AG20443 (cell line): ENCODE measurements around the gene MCRIP2.

Source experiments
- DNase-seq: peaks from one replicate; pipeline ENCODE4 v3.0.0; 2012; ENCODE audit warnings: low spot score, mixed read lengths

The MCRIP2 gene

DNA sequence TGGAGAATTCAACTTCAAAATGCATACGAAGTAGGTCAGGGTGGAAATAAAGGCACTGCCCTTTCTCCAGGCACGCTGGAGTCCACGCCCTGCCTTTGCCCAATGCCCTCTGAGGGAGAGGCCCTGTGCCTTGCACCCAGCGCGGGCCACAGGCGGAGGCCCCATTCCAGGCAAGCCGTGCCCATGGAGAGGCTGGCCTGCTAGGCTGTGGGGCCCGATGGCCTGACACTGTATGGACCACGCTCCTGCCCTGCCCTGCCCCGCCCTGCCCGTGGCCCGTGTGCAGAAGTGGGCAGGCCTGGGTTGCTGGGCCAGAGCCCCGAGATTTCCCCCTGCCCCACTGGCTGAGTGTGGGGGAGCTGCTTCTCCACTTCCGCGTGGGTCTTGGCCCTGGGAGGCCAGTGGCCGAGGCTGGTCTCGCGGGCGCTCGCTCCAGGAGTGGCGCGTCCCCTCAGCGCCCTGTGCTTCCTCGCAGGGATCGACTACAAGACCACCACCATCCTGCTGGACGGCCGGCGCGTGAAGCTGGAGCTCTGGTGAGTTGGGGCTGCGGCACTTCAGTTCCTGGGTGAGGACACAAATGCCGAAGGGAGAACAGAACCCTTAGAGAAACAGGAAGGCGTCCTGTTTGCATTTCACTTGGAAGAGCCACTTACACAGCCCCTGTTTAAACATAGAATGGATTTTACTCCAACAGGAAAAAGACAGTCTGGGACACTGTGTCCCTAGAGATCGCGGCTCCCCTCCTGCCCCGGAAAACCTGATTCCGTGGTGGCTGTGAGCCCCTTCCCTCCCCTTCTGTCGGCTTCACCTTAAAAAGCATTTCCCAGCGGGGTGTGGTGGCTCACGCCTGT is 24.7 kb upstream of the MCRIP2 start:
- DNase-seq, result no peak

DNA sequence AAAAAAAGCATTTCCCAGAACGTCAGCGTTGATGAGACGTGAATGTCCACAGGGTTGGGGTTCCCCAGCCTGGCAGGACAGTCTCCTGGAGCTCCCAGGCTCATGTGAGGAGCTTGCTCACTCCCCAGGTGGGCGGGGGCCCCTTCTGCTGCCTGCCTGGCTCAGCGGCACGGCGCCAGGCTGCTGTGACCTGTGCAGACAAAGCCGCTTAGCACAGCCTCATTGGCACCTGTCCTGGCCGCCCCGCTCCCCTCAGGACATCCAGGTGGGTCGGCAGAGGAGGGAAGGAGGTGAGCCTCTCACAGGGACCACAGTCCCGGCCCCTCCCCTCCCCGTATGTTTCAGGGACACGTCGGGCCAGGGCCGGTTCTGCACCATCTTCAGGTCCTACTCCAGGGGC is 23.8 kb upstream of the MCRIP2 start:
- DNase-seq, result no peak

DNA sequence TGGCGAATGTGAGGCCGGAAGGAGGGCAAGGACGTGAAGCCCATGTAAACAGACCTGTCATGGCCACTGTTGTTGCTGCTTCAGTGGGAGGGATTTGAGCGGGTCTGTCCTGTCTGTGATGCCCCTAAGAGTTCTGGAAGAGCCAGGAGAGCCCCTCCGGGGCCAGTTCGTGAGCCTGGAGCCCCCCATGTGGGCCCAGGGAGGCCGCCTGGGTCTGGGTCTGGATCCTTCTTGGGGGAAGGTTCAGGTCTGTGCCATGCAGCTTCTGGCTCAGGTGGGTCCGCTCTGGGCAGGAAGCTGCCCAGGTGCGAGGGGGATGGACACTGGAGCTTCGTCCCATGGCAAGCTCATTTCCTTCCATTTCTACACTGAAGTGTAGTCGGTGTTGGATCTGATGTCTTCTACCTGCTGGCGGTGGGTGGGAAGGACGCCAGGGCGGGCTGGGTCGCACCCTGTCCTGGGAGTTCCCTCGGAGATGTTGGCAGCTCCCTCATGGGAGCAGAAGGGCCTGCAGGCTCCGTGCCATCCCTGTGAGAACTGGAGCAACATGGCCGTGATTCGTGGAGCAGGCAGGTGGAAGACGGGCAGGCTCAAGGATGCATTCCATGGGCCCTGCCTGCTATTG is 22.0 kb upstream of the MCRIP2 start:
- DNase-seq, result no peak

DNA sequence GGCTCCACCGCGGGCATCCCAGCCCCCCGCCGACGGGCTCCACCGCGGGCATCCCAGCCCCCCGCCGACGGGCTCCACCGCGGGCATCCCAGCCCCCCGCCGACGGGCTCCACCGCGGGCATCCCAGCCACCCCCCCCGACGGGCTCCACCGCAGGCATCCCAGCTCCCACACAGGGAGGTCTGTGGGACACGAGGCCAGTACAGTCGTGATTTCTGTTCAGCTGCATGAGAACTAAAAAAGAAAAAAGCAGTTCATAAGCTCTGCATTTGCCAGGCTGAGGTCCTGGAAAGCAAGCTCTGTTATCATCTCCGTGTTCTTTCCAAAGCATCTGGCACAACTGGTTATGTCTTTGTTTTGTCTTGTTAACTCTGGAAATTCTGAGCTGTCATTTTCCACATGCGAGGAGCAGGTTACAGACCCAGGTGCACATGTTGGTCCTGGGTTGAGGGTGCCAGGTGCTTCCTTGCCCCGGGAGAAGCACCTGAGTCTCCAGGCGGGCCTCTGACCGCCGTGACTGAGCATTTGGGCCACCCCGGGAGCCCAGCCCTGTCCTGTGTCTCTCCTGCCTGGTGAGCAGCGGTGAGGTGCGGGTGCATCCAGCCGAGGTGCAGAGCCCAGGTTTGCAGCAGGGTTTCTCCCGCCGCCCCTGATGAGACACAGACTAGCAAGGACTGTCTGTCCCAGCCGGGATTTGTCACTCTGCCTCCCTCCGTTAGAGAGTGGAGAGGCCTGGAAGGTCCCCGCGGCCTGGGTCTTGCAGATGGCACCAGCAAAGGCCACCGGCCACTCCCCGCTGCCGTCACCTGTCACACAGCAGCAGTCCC is 20.7 kb upstream of the MCRIP2 start:
- no peak for DNase-seq

DNA sequence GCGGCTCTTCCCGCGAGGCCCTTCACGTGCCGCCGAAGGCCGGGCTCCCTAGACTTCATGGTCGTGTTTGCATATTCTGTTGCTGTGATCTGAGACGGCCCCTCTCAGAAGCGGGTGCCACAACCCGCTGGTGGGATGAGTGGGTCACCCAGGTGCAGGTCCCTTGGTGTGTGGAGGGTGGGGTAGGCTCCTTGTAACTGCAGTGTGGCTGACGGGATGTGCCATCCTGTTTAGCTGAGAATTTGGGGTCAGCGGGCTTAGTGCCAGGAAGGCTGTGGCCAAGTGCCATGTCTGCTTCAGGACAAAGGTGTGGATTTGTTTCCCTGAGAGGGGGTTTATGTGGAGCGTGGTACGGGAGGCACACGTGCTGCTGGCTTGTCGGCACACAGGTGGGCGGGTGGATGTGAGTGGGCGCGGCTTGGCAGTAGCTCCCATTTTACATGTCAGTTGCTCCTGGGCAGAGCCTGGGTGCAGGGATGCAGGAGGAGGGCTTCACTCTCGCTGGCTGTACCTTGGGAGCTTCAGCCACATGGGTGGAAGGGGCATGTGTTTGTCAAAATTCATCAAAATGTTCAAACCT is 20.0 kb upstream of the MCRIP2 start:
- no peak for DNase-seq

DNA sequence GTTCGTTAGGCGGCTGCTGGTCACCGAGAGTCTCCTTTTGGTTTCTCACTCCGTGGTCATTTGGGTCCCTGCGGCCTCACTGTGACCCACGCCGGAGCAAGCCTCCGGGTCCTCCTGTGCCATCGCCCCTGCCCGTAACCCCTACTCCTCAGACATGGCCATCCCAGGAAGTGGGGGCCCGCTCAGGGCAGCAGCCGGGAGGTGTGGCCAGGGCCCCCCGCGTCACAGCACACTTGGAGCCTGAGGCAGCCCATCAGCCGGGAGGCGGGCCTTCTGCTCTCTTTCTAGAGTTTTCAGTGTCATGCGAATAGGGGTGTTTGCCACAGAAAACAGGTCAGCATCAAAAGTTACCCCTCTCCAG is 18.7 kb upstream of the MCRIP2 start:
- DNase-seq, result no peak

DNA sequence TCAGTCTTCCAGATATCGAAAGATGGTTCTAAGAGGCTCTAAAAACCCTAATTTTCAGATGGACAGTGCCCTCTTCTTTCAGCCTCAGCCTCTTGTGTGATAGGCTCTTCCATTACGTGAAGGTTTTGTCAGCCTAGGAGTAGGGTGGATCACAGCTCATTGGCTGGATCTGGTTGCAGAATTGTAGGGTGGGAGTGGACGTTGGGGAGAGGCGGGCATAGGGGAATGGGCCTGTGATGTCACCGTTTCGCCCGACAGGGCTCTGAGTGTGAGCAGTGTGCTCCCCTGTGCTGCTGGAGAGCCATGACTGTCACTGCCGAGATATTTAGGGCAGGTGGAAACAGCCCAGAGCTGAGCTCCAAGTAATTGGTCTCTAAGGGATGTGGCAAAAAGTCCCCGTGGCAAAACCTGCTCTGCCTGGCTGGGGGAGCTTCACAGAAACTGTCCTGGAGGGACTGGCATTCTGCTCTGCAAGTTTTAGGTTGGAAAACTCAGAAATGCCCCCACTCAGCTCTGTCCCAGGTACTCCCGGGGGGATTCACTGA is 17.0 kb upstream of the MCRIP2 start:
- no peak for DNase-seq

DNA sequence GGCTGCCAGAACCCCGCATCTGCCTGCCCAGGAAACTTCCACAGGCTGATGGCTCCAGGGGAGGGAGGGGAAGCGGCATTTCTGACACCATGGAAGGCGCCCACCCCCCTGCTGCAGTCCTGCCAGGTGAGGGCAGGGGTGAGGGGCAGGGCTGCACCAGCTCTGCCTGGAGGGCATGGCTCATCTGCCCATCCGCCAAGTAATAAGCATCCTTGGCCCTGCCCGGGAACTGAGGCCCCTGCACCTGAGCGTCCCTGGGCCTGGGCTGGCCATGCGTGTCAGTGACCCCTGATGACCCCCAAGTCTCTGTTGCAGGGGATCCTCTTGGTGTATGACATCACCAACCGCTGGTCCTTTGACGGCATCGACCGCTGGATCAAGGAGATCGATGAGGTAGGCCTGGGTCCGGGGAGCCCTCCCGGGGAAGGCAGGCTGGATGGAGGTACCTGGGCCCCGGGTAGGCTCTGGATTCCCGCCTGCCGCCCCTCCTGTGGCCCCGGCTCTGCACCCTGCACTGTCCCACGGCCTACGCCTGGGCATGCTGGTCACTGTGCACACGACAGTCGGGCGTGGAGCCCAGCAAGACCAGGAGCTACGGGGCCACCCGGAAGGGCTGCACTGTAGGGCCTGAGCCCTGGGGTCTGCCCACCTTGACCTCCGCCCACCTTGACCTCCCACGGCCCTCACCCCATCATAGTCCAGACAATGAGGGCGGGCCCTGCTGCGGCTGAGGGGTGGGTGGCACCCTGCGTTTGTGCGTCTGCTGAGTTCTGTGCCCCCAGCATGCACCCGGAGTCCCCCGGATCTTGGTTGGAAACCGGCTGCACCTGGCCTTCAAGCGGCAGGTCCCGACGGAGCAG is 16.3 kb upstream of the MCRIP2 start:
- no peak for DNase-seq

DNA sequence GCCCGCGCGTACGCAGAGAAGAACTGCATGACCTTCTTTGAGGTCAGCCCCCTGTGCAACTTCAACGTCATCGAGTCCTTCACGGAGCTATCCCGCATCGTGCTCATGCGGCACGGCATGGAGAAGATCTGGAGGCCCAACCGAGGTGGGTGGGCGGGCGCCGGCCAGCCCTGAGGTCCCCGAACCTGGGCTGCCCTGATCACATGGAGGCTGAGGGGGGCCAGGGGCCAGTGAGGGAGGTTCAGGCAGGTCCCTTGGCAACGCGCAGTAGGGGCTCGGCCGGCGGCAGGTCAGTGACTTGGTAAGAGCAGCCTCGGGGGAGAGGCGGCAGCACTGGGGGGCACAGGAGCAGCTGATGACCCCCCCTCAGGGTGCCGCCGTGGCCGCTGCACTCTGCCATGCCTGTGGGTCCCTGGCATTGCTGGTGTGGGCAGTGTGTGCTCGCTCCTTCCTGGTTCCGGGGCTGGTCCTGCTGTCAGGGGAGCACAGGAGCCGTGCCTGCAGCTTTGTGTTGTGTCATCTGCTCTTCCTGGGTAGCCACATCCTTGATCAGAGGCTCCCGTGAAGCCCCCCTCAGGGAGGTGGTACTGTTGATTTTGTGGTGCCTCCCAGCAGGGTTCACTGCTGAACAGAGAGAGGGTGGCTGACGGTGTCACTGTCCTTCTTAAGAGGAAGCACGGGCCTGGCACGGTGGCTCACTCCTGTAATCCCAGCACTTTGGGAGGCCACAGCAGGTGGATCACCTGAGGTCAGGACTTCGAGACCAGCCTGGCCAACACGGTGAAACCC is 15.5 kb upstream of the MCRIP2 start:
- no peak for DNase-seq

DNA sequence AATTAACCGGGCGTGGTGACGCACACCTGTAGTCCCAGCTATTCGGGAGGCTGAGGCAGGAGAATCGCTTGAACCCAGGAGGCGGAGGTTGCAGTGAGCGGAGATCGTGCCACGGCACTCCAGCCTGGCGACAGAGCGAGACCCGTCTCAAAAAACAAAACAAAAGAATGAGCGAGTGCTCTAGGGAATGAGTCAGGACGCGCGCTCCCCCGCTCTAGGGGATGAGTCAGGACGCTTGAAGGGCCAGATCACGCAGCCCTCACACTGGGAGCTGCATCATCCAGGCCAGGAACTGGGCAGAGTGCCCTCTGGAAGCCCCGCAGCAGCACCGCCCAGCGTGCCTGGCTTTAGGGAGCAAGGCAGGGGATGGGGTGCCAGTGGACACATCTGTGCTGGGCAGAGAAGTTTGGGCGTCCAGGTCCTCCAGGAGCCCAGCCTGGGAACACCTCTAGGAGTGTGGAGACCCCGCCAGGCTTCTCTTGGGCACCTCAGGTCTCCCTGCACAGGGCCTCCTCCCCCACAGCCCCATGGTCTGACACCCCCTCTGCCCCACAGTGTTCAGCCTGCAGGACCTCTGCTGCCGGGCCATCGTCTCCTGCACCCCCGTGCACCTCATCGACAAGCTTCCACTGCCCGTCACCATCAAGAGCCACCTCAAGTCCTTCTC is 14.7 kb upstream of the MCRIP2 start:
- DNase-seq, result peak; percentile 99

DNA sequence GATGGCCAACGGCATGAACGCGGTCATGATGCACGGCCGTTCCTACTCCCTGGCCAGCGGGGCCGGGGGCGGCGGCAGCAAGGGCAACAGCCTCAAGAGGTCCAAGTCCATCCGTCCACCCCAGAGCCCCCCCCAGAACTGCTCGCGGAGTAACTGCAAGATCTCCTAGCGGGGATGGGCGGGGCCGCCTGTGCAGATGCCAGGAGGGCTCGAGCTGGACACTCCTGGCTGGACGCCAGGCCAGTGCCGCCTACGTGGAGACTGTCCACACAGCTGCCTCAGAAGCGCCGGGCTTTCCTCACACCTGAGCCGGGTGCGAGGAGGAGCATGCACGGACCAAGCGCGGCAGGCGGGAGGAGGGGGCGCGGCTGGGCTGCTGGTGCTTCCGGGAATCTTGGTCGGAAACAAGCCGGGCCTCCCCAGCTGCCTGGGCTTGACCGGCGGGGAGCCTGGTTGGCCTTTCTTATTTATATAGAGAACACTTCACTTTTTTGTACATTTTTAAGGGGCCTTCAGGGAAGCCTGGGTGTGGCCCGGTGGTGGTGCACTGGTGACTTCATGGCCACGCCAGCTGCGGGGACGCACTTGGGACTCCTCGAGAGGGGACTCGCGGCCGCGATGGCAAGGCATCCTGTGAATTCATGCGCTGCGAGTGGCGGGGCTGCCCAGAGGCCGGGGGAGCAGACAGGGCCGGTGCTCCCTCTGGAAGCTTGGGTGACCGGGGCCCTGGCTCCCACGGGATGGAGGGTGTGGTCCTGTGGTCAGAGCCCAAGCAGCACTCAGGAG is 14.0 kb upstream of the MCRIP2 start:
- DNase-seq, result no peak

DNA sequence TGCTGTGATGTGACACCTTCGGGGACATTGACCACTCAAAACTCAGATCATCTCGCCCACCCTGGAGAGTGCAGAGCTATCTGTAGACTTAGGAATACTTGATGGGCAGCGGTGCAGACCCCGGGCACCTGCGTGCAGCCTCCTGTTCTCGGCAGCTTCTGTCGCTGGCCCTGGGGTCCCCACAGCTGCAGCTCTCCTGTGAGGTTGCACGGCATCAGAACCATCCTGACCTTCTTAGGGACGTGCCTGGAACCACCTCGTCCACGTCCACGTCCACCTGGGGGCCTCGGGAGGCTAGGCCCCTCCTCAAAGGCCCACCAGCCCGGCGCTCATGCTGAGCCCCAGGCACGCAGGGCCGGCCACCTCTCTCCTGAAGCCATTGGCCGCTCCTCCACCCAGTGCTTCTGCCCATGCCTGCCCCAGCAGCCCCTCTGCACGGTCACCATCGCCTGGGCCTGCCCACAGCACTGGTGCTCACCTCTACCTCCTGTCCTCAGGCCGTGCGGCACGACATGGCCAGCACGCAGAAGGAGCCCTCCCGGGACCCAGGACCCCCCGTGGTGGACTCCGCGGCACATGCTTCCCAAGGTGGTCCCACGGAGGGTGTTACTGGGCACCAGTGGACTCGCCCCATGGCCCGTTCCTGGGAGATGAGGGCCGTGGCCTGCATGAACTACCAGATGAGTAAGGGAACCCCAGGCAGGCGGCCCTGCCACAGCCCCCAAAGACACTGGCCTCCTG is 13.1 kb upstream of the MCRIP2 start:
- DNase-seq, result no peak

DNA sequence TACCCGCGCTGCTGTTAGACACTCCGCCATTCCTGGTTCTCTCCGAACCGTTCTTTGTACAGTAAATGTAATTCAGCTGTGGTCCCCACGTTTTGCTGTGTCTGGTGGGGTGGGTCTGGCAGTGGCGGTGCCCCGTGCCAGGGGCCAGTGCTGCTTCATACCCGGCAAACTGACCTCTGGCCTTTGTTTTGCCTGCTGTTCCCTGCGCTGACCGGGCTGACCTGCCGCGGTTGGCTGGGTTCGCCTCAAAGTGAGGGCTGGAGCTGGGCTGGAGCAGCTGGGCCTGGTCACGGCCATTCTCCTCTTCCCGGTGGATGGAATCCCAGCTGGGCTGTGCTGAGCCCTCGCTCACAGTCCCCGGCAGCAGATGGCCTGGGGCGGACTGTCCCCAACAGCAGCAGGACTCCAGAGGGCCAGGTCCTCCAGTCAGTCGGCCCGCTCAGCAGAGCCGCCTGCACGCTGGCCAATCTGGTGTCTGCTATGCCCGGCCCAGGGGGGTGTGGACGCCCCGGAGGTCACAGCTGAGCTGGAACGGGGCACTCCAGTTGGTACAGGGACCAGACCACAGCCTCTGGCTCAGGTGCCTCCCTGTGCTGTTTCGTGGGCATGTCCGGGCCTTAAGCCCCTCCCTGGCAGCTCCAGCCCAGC is 12.3 kb upstream of the MCRIP2 start:
- DNase-seq, result no peak

DNA sequence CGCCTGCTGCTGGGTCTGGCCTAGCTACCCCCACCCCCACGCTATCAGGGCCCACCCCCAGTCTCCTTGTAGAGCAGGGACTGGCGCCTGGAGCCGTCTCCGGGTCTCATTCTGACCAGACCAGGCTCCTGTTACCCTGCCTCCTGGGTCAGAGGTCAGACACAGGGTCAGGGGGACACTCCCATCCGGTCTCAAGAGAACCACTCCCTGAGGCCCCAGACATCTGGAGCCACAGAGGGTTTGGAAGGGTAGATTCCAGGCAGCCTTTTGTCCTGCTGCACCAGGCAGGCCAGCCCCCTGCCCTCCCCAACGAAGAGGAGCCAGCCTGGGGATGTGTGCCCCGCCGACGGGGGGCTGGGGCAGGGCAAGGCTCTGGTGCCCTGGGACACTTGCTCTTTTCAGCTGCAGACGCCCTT is 11.8 kb upstream of the MCRIP2 start:
- DNase-seq, result no peak

DNA sequence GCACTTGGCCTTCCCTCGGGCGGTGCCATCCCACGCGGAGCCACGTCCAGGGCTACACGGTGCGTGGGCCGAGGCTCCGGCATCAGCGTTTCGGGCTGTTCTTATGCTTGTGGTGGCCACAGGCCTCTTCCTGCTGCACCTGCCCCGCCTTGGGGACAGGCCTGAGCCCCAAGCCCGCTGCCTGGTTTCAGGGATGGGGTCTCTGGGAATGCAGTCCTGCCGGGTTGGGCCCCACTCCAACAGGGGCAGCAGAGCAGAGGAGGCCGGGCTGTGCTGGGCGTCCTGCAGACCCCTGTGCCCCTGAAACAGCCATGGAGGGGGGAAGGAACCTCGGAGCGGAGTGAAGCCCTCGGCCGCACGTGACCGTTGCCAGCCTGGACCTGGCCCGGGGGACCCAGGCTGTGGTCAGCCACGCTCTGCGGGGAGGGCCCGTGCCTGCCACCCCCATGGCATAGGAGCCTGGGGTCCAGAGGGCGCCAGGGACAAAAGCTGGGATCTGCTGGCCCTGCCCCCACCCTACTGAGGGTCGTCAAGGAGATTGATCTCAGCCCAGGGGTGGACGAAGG is 11.3 kb upstream of the MCRIP2 start:
- no peak for DNase-seq

DNA sequence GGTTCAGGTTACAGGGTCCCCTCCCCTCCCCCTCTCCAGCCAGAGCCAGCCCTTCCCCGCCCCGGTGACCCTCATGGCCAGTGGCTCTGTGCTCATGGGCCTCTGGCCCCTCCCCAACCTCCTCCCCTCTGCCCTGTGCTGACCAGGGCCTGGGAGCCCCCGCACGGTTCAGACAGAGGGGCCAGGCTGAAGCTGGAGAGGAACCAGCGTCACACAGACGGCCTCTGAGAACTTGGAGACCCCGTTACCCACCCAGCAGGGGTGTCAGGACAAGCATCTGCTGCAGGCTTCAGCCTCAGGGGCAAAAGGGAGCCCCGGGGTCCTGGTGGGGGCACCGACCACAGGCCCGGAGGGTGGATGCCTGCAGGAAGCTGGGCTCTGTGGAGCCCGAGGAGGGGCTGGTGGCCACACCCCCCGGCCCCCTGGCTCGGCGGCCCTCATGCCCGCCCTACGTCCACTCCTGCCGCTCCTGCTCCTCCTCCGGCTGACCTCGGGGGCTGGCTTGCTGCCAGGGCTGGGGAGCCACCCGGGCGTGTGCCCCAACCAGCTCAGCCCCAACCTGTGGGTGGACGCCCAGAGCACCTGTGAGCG is 10.7 kb upstream of the MCRIP2 start, which contains the start of gene WFIKKN1:
WFIKKN1 (plus strand) TSS at position 171 of the 591 bp plus-strand sequence; CDS start at position 440, 269 bp downstream.
- DNase-seq, result no peak

DNA sequence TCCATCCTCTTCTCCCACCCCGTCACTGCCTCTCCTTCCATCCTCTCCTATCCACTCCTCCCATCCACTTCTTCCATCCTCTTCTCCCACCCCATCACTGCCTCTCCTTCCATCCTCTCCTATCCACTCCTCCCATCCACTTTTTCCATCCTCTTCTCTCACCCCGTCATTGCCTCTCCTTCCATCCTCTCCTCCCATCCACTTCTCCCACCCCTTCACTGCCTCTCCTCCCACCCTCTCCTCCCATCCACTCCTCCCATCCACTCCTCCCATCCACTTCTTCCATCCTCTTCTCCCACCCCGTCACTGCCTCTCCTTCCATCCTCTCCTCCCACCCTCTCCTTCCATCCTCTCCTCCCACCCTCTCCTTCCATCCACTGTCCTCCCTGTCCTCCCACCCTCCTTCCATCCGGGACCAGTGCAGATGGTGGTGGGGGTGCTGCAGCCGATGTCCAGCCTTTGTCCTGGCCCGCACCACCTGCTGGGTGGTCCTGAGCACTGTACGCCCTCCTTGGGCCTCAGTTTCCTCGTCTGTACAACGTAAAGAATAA is 9.7 kb upstream of the MCRIP2 start:
- DNase-seq, result no peak
